RWPE1 (cell line): ENCODE results near the gene GOLT1B.
A peak's percentile ranks its signal among the peaks of the same experiment; 100 is the strongest.

Source experiments
- CTCF ChIA-PET: fragments of 350-600 bp; sonication (Branson Sonifier 250); formaldehyde crosslinking; extraction: SDS; loops from one replicate; lab custom pipeline; 2021; lab: Yijun Ruan, JAX
- POLR2A ChIA-PET: fragments of 400-600 bp; formaldehyde crosslinking; extraction: SDS; loops from one replicate; lab custom pipeline; 2020; ENCODE audit warnings: antibody characterized with exemption; ENCODE audit not compliant: low non-redundant PET; lab: Yijun Ruan, JAX
- DNase-seq: peaks from one replicate; pipeline ENCODE4 v3.0.0; 2012; ENCODE audit warnings: low spot score
- H3K27ac ChIP-seq: fragments of 450-650 bp; 2 replicates; pipeline ENCODE4 v1.5.1; 2017
- CTCF ChIP-seq: fragments of 450-650 bp; conservative IDR thresholded peaks from 2 replicates; pipeline ENCODE4 v1.5.1; 2017; ENCODE audit warnings: low read depth, mild to moderate bottlenecking

Gene GOLT1B

DNA sequence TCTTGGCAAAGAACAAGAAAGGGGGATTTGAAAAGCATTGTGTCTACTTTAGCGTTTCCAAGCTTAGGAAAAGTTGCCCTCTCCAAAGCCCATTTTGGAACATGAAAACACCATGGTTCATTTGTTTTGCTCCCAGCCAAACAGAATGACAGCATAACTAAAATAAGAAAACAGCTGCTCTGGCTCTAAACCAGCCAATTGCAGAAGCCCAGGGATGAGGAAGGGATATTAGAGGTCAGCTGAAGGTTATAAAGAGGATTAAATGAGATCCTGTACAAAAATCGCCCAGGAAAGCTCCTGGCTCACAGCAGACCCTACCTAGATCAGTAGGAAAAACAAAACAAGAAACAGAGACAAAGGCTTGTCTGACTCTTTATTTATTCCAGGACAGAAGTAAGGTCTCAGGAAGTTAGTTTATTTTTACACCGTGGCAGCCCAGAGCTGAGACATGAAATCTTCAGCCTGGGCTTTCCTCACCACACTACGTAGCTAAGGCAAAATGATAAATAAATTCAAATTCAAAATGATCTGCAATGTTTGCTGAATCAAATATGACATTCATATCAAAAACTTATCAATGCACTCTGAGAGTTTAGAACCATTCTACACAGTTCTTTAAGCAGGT is 50.4 kb downstream of the GOLT1B start:
- no peak overlapping the region for H3K27ac ChIP-seq
- no peak for DNase-seq
- CTCF ChIA-PET: interaction anchor here (1.2 kb wide), 1 partner anchor 13 kb away, joined by 3 read pairs; no protein-coding TSS in a partner anchor
- POLR2A ChIA-PET: no interaction called here
- TF ChIP-seq CTCF: no peak

- DNase-seq: no peak
- ChIA-PET POLR2A (no interaction called here), CTCF (interaction anchor here (0.6 to 1.2 kb wide), 3 partner anchors 13 to 56 kb away, joined by 3 to 4 read pairs (median 3); no protein-coding TSS in a partner anchor)
Observed at GRCh38 chr12:21552635-21553328, 51.2 kb downstream of the GOLT1B start.

GRCh38 chr12:21553329-21553675 is 51.7 kb downstream of the GOLT1B start:
- no peak for TF ChIP-seq CTCF
- no peak for DNase-seq
- CTCF ChIA-PET: interaction anchor here (0.6 to 0.7 kb wide), 2 partner anchors 51 to 55 kb away, joined by 3 to 4 read pairs; no protein-coding TSS in a partner anchor
- POLR2A ChIA-PET: no interaction called here
- no peak overlapping the region for H3K27ac ChIP-seq

More at GRCh38 chr12:21552635-21553328, 51.2 kb downstream of the GOLT1B start:
- no peak overlapping the region for H3K27ac ChIP-seq
- no peak for TF ChIP-seq CTCF

DNA sequence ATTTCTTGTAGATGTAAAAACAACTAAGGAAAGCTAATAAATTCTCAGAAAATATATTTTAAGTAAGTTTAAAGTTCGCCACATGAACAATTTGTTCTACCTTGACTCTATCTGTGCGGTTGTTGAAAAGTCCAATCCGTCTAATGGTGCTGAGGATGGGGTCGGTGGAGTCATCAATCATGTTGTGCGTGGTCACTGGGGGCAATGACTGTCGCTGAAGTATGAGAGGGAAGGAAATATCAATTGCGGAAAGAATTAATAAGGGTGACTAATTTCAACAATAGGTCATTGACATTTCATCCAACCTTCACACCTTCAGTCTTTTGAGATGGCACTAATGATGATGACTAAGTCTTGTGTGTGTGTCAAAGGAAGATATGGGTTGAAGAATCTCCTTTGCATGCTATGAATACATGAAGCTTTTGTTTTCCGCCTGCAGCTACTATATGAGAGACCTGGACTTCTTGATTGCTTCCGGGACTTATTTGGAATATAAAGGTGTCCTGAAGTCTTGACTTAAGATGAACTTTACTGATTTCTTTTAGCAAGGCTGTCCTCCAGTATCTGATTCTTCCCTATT is 56.6 kb downstream of the GOLT1B start:
- no peak overlapping the region for H3K27ac ChIP-seq
- DNase-seq: no peak
- ChIA-PET CTCF (no interaction called here), POLR2A (no interaction called here)
- no peak for TF ChIP-seq CTCF

GRCh38 chr12:21559855-21560569 is 58.4 kb downstream of the GOLT1B start:
- no peak for TF ChIP-seq CTCF
- ChIA-PET POLR2A (no interaction called here), CTCF (interaction anchor here (0.6 kb wide), 1 partner anchor 386 kb away, joined by 3 read pairs; no protein-coding TSS in a partner anchor)
- no peak overlapping the region for H3K27ac ChIP-seq
- DNase-seq: peak; percentile 57

- H3K27ac ChIP-seq: no peak overlapping the region
- ChIA-PET CTCF (interaction anchor here (0.5 kb wide), 1 partner anchor 150 kb away, joined by 5 read pairs; no protein-coding TSS in a partner anchor), POLR2A (no interaction called here)
- no peak for DNase-seq
- TF ChIP-seq CTCF: no peak
Observed at GRCh38 chr12:21561158-21561557, 59.6 kb downstream of the GOLT1B start.
